HUES64 (cell line): ENCODE results near the gene ZNF684.
"Not testable (repeated sequence)": the region's sequence is repeated elsewhere in the genome, so short reads cannot be mapped to it uniquely, and the experiment has no call there.

Source experiments
- H3K27ac ChIP-seq: 2 replicates; pipeline ENCODE4 v1.7.0; 2013; ENCODE audit warnings: low read depth, low read length, inconsistent platforms
- H3K27me3 ChIP-seq: 2 replicates; pipeline ENCODE4 v1.6.1; 2013; ENCODE audit warnings: mild to moderate bottlenecking, low read length; ENCODE audit not compliant: insufficient read depth
- H3K36me3 ChIP-seq: 2 replicates; pipeline ENCODE4 v1.6.1; 2013; ENCODE audit warnings: mild to moderate bottlenecking, low read length; ENCODE audit not compliant: insufficient read depth
- H3K4me1 ChIP-seq: 2 replicates; pipeline ENCODE4 v1.6.1; 2013; ENCODE audit warnings: mild to moderate bottlenecking, low read length, moderate library complexity; ENCODE audit not compliant: insufficient read depth
- H3K4me3 ChIP-seq: 2 replicates; pipeline ENCODE4 v1.5.1; 2013; ENCODE audit warnings: mild to moderate bottlenecking, low read length, moderate library complexity
- H3K9ac ChIP-seq: 2 replicates; pipeline ENCODE4 v1.6.1; 2013; ENCODE audit warnings: mild to moderate bottlenecking, low read depth, low read length
- H3K9me3 ChIP-seq: 2 replicates; pipeline ENCODE4 v1.6.1; 2013; ENCODE audit warnings: low read depth, low read length; ENCODE audit not compliant: insufficient read depth
- WGBS: fragments of 150-250, 120-280 bp; methylation state at CpG from one replicate; pipeline ENCODE4 v1.1.7; 2013; ENCODE audit warnings: missing lambda C conversion rate; 5-methylcytosine and 5-hydroxymethylcytosine counted together

ZNF684 gene

GRCh38 chr1:40574805-40575204, 43.4 kb downstream of the ZNF684 start:
- WGBS: 96% methylated on average over 3 of the region's 3 CpGs
- H3K36me3 ChIP-seq, H3K9me3 ChIP-seq, H3K9ac ChIP-seq, H3K27me3 ChIP-seq, H3K27ac ChIP-seq, H3K4me3 ChIP-seq, H3K4me1 ChIP-seq: not testable (repeated sequence)

- no peaks in the 10 kb centered on the region for H3K9me3 ChIP-seq
- no peak overlapping the region for H3K9ac ChIP-seq
- no peak overlapping the region for H3K4me3 ChIP-seq
- no peak overlapping the region for H3K27ac ChIP-seq
- H3K27me3 ChIP-seq: no peaks in the 10 kb centered on the region
- no peaks in the 10 kb centered on the region for H3K4me1 ChIP-seq
- H3K36me3 ChIP-seq: no peaks in the 10 kb centered on the region
These were observed 43.9 kb downstream of the ZNF684 start for GRCh38 chr1:40575336-40575735.

- Histone ChIP-seq H3K9ac (no peak overlapping the region), H3K27me3 (no peaks in the 10 kb centered on the region), H3K4me3 (no peak overlapping the region), H3K4me1 (no peaks in the 10 kb centered on the region), H3K36me3 (no peaks in the 10 kb centered on the region), H3K27ac (no peak overlapping the region), H3K9me3 (no peaks in the 10 kb centered on the region)
- WGBS: 91% methylated on average over 2 of the region's 2 CpGs
These were observed 50.7 kb downstream of the ZNF684 start for GRCh38 chr1:40582116-40582515.

- H3K27ac ChIP-seq: no peak overlapping the region
- no peaks in the 10 kb centered on the region for H3K9me3 ChIP-seq
- H3K4me1 ChIP-seq: no peaks in the 10 kb centered on the region
- H3K9ac ChIP-seq: no peak overlapping the region
- no peak overlapping the region for H3K4me3 ChIP-seq
- 70% methylated on average over 5 of the region's 6 CpGs for WGBS
- H3K36me3 ChIP-seq: no peaks in the 10 kb centered on the region
- H3K27me3 ChIP-seq: no peaks in the 10 kb centered on the region
These were observed 52.5 kb downstream of the ZNF684 start for GRCh38 chr1:40583980-40584379.

GRCh38 chr1:40588586-40588985, 57.1 kb downstream of the ZNF684 start:
- no peaks in the 10 kb centered on the region for H3K9me3 ChIP-seq
- no peaks in the 10 kb centered on the region for H3K27me3 ChIP-seq
- WGBS: 96% methylated on average over 2 of the region's 2 CpGs
- no peak overlapping the region for H3K4me3 ChIP-seq
- no peaks in the 10 kb centered on the region for H3K4me1 ChIP-seq
- no peak overlapping the region for H3K9ac ChIP-seq
- H3K36me3 ChIP-seq: no peaks in the 10 kb centered on the region
- no peak overlapping the region for H3K27ac ChIP-seq

- Histone ChIP-seq H3K9ac (no peak overlapping the region), H3K36me3 (no peaks in the 10 kb centered on the region)
- WGBS: 74% methylated on average over 6 of the region's 6 CpGs
These were observed 60.8 kb downstream of the ZNF684 start for GRCh38 chr1:40592107-40592803.

GRCh38 chr1:40593449-40594186, 62.2 kb downstream of the ZNF684 start:
- Histone ChIP-seq H3K4me3 (no peak overlapping the region), H3K27me3 (no peaks in the 10 kb centered on the region), H3K9me3 (0 out of 2 replicates have a peak, but pooled peaks cover 4% of the 10 kb centered on the region), H3K36me3 (no peaks in the 10 kb centered on the region), H3K9ac (no peak overlapping the region), H3K27ac (no peak overlapping the region), H3K4me1 (no peaks in the 10 kb centered on the region)
- WGBS: 85% methylated on average over 8 of the region's 8 CpGs

More at GRCh38 chr1:40592107-40592803, 60.8 kb downstream of the ZNF684 start:
- Histone ChIP-seq H3K4me1 (no peaks in the 10 kb centered on the region), H3K9me3 (0 out of 2 replicates have a peak, but pooled peaks cover 4% of the 10 kb centered on the region), H3K27me3 (no peaks in the 10 kb centered on the region), H3K4me3 (no peak overlapping the region), H3K27ac (no peak overlapping the region)

- Histone ChIP-seq H3K36me3 (no peaks in the 10 kb centered on the region), H3K27me3 (no peaks in the 10 kb centered on the region), H3K27ac (no peak overlapping the region), H3K9me3 (0 out of 2 replicates have a peak, but pooled peaks cover 4% of the 10 kb centered on the region), H3K4me1 (no peaks in the 10 kb centered on the region), H3K9ac (no peak overlapping the region), H3K4me3 (no peak overlapping the region)
- 79% methylated on average over 3 of the region's 3 CpGs for WGBS
These were observed 62.7 kb downstream of the ZNF684 start for GRCh38 chr1:40594187-40594531.

GRCh38 chr1:40595623-40596022, 64.2 kb downstream of the ZNF684 start:
- Histone ChIP-seq H3K9me3 (0 out of 2 replicates have a peak, but pooled peaks cover 4% of the 10 kb centered on the region), H3K27ac (no peak overlapping the region), H3K9ac (no peak overlapping the region), H3K36me3 (no peaks in the 10 kb centered on the region), H3K4me3 (no peak overlapping the region), H3K27me3 (no peaks in the 10 kb centered on the region), H3K4me1 (no peaks in the 10 kb centered on the region)
- WGBS: 92% methylated on average over 7 of the region's 7 CpGs
